ENCODE measurements around the gene KCNJ8. TPM values are rescaled to one million over a fixed set of nuclear protein-coding genes. Genes with fewer than 3 reads are reported as not detected.

Gene KCNJ8
- total and polyA plus RNA-seq, 2 experiments from 2014 or later = 9.4 to 11.4 TPM

DNA sequence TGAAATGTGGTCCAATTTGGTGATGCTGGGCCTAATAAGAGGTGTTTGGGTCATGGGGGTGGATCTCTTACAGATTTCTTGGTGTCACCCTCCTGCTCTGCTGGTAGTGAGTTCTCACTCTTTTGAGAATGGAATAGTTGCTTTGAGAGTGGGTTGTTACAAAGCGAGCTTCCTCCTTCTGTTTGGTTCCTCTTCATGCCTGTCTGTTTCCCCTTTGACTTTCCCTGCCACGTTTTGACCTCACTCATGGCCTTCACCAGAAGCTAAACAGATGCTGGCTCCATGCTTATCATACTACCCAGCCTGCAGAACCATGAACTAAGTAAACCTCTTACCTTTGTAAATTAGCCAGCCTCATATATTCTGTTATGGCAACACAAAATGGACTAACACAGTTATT, 59.1 kb downstream of the KCNJ8 start:
- H3K27ac ChIP-seq = no peak overlapping the region
- no peaks in the 10 kb centered on the region for H3K4me1 ChIP-seq (ENCODE audit: low read depth)
- no peaks in the 10 kb centered on the region for H3K27me3 ChIP-seq
- no peak for DNase-seq (ENCODE audit: low read depth in 1 of 2, low spot score in 1 of 2)
- no peaks in the 10 kb centered on the region for H3K9me3 ChIP-seq (ENCODE audit: low read depth)
- H3K4me3 ChIP-seq = no peak overlapping the region
- no peaks in the 10 kb centered on the region for H3K36me3 ChIP-seq
- no peak for TF ChIP-seq CTCF (IDR thresholded peaks at IDR 0.05; ENCODE audit: low read depth, low read length)

Other genes starting within 250 kb of the KCNJ8 start
- gene SPX, start 248.4 kb downstream of the KCNJ8 start, total RNA-seq = 1.5 and 3.0 TPM in 2 replicates
- 1.1 and 2.4 TPM in 2 replicates for gene SPX, start 248.4 kb downstream of the KCNJ8 start, polyA plus RNA-seq
- gene GYS2, start 169.9 kb downstream of the KCNJ8 start, total RNA-seq = not detected in 2 replicates
- gene GYS2, start 169.9 kb downstream of the KCNJ8 start, polyA plus RNA-seq = not detected in 2 replicates
- 842 and 1,015 TPM in 2 replicates for gene LDHB, start 116.9 kb downstream of the KCNJ8 start, total RNA-seq
- 1,645 and 1,792 TPM in 2 replicates for gene LDHB, start 116.9 kb downstream of the KCNJ8 start, polyA plus RNA-seq
- 0.48 and 0.67 TPM in 2 replicates for gene ABCC9, start 166.7 kb upstream of the KCNJ8 start, total RNA-seq
- gene ABCC9, start 166.7 kb upstream of the KCNJ8 start, polyA plus RNA-seq = 0.22 and 0.49 TPM in 2 replicates